Measurements from ENCODE around the gene SIK2. TPM values are rescaled to one million over a fixed set of nuclear protein-coding genes. Genes with fewer than 3 reads are reported as not detected.

SIK2 gene
- total RNA-seq, 1 donor from 2014 or later: 174 TPM

- no peak for DNase-seq (ENCODE audit: low spot score)
Observed at GRCh38 chr11:111729071-111729830, 127.0 kb downstream of the SIK2 start.

GRCh38 chr11:111729831-111730311 is 127.6 kb downstream of the SIK2 start:
- DNase-seq (ENCODE audit: low spot score): no peak

- no peak for DNase-seq (ENCODE audit: low spot score)
Observed at GRCh38 chr11:111730871-111731591, 128.8 kb downstream of the SIK2 start.

- DNase-seq (ENCODE audit: low spot score): no peak
Observed at GRCh38 chr11:111731821-111732220, 129.6 kb downstream of the SIK2 start.

- DNase-seq (ENCODE audit: low spot score): no peak
Observed at GRCh38 chr11:111733016-111733415, 130.8 kb downstream of the SIK2 start.

- no peak for DNase-seq (ENCODE audit: low spot score)
Observed at GRCh38 chr11:111733611-111734088, 131.4 kb downstream of the SIK2 start.

GRCh38 chr11:111734101-111734953 is 132.1 kb downstream of the SIK2 start:
- no peak for DNase-seq (ENCODE audit: low spot score)

GRCh38 chr11:111734954-111735261 is 132.7 kb downstream of the SIK2 start:
- DNase-seq (ENCODE audit: low spot score): no peak

GRCh38 chr11:111735262-111736116 is 133.2 kb downstream of the SIK2 start:
- peak; percentile 90 for DNase-seq (ENCODE audit: low spot score)

GRCh38 chr11:111736181-111736590 is 133.9 kb downstream of the SIK2 start:
- peak; percentile 68 for DNase-seq (ENCODE audit: low spot score)

- DNase-seq (ENCODE audit: low spot score): no peak
Observed at GRCh38 chr11:111736621-111737443, 134.6 kb downstream of the SIK2 start.

- DNase-seq (ENCODE audit: low spot score): no peak
Observed at GRCh38 chr11:111737444-111738210, 135.4 kb downstream of the SIK2 start.

GRCh38 chr11:111739299-111739698 is 137.1 kb downstream of the SIK2 start:
- no peak for DNase-seq (ENCODE audit: low spot score)

GRCh38 chr11:111741751-111742150 is 139.5 kb downstream of the SIK2 start:
- no peak for DNase-seq (ENCODE audit: low spot score)

- DNase-seq (ENCODE audit: low spot score): no peak
Observed at GRCh38 chr11:111743700-111744099, 141.5 kb downstream of the SIK2 start.

- DNase-seq (ENCODE audit: low spot score): no peak
Observed at GRCh38 chr11:111745719-111746504, 143.7 kb downstream of the SIK2 start.

GRCh38 chr11:111748035-111748804 is 146.0 kb downstream of the SIK2 start:
- no peak for DNase-seq (ENCODE audit: low spot score)
